HG03469 (cell line): ENCODE results near the gene ABCA10.
"Not testable (repeated sequence)": the region's sequence is repeated elsewhere in the genome, so short reads cannot be mapped to it uniquely, and the experiment has no call there.

Experiments used
- ATAC-seq: cut with Tn5 transposase; IDR thresholded peaks from one replicate; pipeline ENCODE4 v1.9.1; 2021; ENCODE audit warnings: mild to moderate bottlenecking, moderate library complexity, moderate number of reproducible peaks; ENCODE audit not compliant: unreplicated experiment

The ABCA10 gene

GRCh38 chr17:69231521-69231920 is 2.9 kb upstream of the ABCA10 start:
- no peak for ATAC-seq

GRCh38 chr17:69230939-69231338 is 2.3 kb upstream of the ABCA10 start:
- no peak for ATAC-seq

GRCh38 chr17:69228018-69228417 is 606 bp downstream of the ABCA10 start:
- no peak for ATAC-seq

- ATAC-seq: no peak
Observed at GRCh38 chr17:69227541-69227940, 1.1 kb downstream of the ABCA10 start.

GRCh38 chr17:69223809-69224208 is 4.8 kb downstream of the ABCA10 start:
- ATAC-seq: peak; percentile 89

DNA sequence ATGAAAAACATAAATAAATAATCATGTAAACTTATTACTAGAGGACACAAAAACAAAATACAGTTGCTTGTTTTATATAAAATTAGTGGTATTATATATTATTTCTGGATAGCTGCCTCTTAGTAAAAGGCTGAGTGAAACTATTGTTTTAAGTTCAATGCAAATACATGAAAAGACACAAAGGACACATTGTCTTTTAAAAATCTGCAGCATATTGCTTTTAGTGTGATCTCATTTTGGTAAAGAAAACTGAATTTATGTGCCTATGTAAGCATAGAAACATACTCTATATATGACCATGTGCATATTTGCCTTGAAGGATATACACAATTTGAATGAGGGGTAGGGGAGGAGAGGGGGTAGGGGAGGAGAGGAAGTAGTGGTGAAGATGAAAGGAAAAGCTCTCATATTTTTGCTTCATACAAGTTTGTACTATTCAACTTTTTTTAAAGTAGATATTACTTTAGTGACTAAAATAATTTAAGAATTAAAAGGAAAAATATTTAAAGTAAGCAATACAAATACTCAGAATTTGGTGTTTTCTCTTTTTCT is 5.8 kb downstream of the ABCA10 start:
- no peak for ATAC-seq

GRCh38 chr17:69220098-69220497 is 8.5 kb downstream of the ABCA10 start:
- no peak for ATAC-seq

DNA sequence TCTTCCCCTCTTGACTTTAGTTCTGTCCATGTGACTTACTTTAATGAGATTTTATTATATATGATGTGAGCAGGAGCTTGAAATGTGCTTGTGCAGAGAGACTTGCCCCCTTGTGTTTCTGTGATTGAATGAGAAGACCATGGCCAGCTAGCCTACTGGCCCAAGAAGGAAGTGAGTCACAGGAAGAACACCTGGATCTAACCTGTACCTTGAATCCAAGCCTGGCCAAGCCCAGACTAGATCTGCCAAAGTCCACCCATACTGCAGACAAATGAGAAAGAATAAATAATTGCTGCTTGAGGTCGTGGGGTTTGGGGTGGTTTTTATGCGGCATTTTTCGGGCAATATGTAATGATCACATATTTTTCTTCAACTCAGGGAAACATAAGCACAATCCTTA is 9.6 kb downstream of the ABCA10 start:
- ATAC-seq: no peak

DNA sequence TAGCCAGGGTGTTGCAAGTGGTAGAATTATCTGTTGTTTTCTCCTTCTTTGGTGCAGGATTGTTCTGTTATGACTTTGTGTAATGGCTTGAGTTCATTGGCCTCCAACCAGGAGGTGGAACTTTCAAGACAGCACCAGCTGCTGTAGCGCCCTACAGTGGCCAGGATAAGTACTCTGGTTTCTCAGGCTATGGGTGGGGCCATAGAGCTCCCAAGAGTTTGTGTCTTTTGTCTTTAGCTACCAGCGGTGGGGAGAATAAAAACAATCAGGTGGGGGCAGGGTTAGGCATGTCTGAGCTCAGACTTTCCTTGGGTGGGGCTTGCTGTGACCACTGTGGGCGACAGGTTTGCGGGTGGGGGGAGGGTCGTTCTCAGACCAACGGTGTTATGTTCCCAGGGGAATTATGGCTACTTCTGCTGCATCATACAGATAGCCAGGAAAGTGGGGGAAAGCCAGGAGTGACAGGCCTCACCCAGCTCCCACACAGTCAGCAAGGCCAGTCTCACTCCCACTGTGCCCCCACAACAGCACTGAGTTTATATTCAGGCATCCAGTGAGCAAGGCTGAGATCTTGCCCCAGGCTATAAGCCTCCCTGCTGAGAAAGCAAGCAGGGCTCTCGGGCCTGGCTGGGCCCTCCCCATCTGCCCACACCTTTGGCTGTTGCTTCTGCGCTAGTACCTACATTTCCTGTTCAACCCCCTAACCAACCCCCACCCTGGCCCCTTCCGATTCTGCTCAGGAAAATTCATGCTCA is 15.4 kb downstream of the ABCA10 start:
- ATAC-seq: no peak

DNA sequence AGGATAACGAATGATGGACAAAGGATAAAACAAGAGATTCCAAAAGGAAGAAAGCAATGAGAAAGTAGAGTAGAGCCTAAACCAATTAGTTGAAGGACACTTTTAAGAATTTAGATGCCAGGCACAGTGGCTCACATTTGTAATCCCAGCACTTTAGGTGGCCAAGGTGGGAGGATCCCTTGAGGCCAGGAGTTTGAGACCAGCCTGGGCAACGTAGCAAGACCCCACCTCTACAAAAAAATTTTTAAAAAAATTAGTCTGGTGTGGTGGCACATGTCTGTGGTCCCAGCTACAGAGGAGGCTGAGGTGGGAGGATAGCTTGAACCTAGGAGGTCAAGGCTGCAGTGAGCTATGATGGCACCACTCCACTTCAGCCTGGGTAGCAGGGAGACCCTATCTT is 20.0 kb downstream of the ABCA10 start:
- no peak for ATAC-seq

- ATAC-seq: no peak
Observed at GRCh38 chr17:69207151-69207550, 21.5 kb downstream of the ABCA10 start.

- ATAC-seq: no peak
Observed at GRCh38 chr17:69198238-69198637, 30.4 kb downstream of the ABCA10 start.

- not testable (repeated sequence) for ATAC-seq
Observed at GRCh38 chr17:69196105-69196653, 32.4 kb downstream of the ABCA10 start.

DNA sequence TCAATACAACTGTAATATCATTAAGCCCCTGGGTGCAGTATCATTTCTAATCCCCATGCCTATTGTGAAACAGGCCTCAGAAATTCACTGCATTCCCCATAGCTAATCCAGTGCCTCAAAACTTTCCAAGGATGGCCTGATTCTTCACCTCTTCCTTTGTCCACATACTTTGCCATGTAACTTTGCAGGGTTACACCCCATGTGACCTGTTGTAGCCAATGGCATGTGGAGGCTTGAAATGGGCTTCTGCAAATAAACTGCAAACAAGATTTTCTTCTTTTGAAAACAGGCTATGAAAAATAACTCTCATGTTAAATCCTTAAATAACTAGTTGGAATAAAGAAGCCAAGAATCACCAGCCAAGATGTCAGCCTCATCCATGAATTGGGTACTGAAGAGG is 35.9 kb downstream of the ABCA10 start:
- no peak for ATAC-seq

GRCh38 chr17:69188796-69189195 is 39.8 kb downstream of the ABCA10 start:
- ATAC-seq: no peak

DNA sequence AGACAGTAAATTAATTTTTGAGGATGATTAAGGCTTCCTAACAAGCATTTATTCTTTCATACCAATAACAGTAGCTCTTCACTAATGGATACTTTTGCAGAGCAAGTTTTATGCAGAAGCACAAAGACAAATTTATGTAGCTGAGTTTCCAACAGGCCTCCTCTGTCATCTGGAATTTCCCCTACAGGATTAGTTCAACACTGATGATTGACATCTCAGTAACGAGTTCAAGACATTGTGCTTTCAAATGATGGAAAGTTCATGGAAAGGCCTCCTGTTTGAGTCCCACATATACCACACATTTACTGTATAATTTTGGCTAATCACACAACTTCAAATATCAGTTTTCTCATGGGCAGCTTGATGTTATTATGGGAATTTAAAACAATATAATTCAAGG is 40.6 kb downstream of the ABCA10 start:
- ATAC-seq: no peak

DNA sequence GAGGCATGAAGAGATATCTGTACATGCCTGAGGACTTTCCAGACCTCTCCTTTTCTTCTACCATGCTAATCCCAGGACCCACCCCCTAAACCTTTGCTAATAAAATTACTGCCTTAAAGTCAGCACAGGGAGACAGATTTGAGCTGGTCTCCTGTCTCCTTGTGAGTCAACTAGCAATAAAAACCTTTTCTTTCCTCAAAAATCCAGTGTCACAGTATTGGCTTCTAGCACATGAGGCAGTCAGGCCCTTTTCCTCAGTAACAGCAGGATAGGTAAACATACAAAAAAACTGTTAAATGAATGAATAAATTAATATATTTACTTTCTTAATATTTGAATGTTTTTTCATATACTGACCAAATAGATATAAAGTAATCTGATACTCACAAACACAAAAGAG is 41.3 kb downstream of the ABCA10 start:
- ATAC-seq: no peak

DNA sequence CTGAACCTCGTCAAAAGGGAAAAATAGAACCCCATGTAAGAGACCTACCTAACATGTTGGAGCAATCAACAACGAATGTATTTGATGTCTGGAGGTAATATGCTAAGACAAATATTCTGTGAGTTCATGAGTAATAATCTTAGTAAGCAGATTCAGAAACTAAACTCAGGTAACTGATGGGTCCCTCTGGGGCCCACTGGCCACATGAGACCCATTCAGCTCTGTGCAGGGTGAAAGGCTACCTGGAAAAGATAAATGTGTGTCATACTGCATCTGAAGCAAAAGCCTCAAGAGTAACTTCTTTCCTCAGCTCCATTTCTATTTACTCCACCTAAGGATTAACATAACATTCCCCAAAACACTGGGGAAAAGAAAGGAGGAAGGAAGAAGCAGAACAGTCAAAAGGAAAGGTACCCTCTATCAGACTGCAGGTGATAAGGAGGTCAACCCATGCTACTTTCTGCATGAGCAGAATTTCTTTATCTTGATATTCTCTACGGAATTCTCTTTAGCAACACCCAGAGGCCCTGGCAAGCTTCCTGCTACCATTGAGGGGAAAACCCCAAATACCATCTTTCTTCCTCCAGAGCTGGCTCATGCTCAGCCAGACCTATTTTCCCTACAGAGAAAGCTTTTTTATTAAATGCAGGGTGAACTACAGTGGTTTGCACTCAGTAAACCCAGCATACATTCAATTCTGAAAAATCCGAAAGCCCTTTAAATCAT is 49.2 kb downstream of the ABCA10 start:
- no peak for ATAC-seq

DNA sequence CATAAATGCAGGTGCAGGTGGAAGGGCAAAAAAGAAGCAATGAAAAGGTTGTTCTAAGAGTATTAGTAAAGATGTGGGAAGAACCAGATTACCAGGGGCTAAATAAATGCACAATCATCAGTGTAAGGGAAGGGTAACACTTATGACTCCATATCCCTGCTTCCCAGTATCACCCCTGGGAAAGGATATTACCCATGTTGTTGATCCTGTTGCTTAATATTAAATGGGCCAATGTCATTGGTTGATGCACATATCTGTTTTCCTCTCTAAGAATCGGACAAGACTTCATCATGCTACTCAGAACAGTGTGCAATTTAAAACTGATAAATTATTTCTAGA is 52.2 kb downstream of the ABCA10 start:
- no peak for ATAC-seq

DNA sequence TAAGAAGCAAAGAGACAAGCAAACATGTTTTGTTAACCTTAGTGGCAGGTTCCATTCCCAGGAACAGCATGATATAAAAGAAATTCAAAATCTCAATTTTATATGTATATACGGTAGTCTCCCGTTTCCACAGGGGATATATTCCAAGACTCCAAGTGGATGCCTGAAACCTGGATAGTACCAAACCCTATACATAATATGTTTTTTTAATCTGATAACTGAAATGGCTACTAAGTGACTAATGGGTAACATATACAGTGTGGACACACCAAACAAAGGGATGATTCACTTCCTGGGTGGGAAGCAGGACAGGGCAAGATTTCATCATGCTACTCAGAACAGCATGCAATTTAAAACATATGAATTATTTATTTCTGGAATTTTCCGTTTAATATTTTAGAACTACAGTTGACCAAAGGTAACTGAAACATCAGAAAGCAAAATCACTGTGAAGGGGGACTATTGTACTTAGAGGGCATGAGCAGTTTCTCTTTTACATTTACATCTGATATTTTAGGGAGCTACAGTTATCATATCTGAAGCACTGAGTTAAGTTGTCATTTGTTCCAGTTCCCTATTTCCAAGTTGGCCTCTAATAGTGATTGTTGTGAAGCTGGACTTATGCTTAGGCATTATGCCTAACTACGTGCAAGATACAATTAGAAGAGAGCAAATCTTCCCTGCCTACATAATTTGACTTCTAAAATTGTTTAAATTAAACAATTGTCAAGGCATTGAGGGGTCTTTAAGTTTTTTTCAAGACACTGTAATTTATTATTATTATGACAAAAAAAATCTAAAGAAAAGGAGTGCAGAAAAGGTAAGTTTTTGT is 52.8 kb downstream of the ABCA10 start:
- ATAC-seq: no peak

GRCh38 chr17:69175262-69175624 is 53.4 kb downstream of the ABCA10 start:
- ATAC-seq: no peak
